Esophagus squamous epithelium (tissue), 5 donors: Measurements from ENCODE around the gene FRMD1. TPM values are rescaled to one million over a fixed set of nuclear protein-coding genes. Genes with fewer than 3 reads are reported as not detected.

ENCODE experiments used
- DNase-seq: peaks from one replicate; lab custom pipeline; 2025; lab: John Stamatoyannopoulos, UW
- H3K27ac ChIP-seq, 4 donors: fragments of 200-600 bp; sonication (generic); one replicate each; pipeline ENCODE4 v1.5.1; 2016 to 2019; ENCODE audit warnings: mild to moderate bottlenecking in 1 of 4
- H3K27me3 ChIP-seq, 4 donors: fragments of 200-600 bp; sonication (generic); 1 replicate in 3 of 4; 2 replicates in 1 of 4; pipeline versions ENCODE4 v1.5.1 to v1.6.0; 2017 to 2021; ENCODE audit warnings: antibody characterized with exemption in 1 of 4
- H3K36me3 ChIP-seq, 3 donors: fragments of 200-600 bp; sonication (generic); one replicate each; pipeline ENCODE4 v1.5.1; 2016 to 2019
- H3K4me1 ChIP-seq, 3 donors: fragments of 200-600 bp; sonication (generic); one replicate each; pipeline ENCODE4 v1.5.1; 2017 to 2019
- H3K4me3 ChIP-seq, 4 donors: fragments of 200-600 bp; sonication (generic); 1 replicate in 3 of 4; 2 replicates in 1 of 4; pipeline ENCODE4 v1.5.1; 2016 to 2019; ENCODE audit warnings: mild to moderate bottlenecking in 2 of 4, moderate library complexity in 1 of 4
- H3K9me3 ChIP-seq, 3 donors: fragments of 200-600 bp; sonication (generic); one replicate each; pipeline ENCODE4 v1.5.1; 2016 to 2019
- CTCF ChIP-seq, 6 experiments: fragments of 450-650 bp in 4 of 6; fragments of 200-600 bp in 2 of 6; sonication (generic) in 2 of 6; IDR thresholded peaks; one replicate each; pipeline ENCODE4 v1.5.1; 2016 to 2019; ENCODE audit warnings: antibody characterized with exemption in 6 of 6, mild to moderate bottlenecking in 4 of 6, moderate library complexity in 4 of 6
- POLR2A ChIP-seq, 4 donors: fragments of 450-650 bp; IDR thresholded peaks; one replicate each; pipeline ENCODE4 v1.6.1; 2017; ENCODE audit warnings: antibody characterized with exemption in 4 of 4, mild to moderate bottlenecking in 4 of 4, moderate library complexity in 3 of 4
- WGBS, 2 donors: methylation state at CpG; one replicate each; pipeline ENCODE4 v1.1.5; 2018; 5-methylcytosine and 5-hydroxymethylcytosine counted together
- intact Hi-C: fragments of 100-400 bp; cut with DNase I; formaldehyde crosslinking; loops from one replicate; pipeline ENCODE4 v1.15.0; 2022
- total RNA-seq, 4 donors: library from RNA; depleted of rRNA; stranded (reverse); fragments of >200 nt; gene quantifications; one replicate each; pipeline ENCODE4 v1.1.0, GENCODE V29; 2016
- donor health status: DM: yes; HTN: yes; CAD: no.

The FRMD1 gene
- total RNA-seq, 4 donors from 2014 or later, result 0.13 to 0.19 TPM; not detected in 2

GRCh38 chr6:168106633-168107005, 27.6 kb upstream of the FRMD1 start:
- no peak overlapping the region for H3K4me3 ChIP-seq
- WGBS, 2 donors, result 64 to 73% methylated on average over 3 of the region's 3 CpGs
- H3K36me3 ChIP-seq, result no peaks in the 10 kb centered on the region
- H3K4me1 ChIP-seq, result peaks cover 0 to 4% (median 1%) of the 10 kb centered on the region in 3 donors
- TF ChIP-seq CTCF (IDR thresholded peaks at IDR 0.05) (no peak), POLR2A (IDR thresholded peaks at IDR 0.05) (no peak)
- intact Hi-C loops, result no loop called here
- no peak overlapping the region for H3K27ac ChIP-seq
- peaks cover 0 to 37% (median 2%) of the 10 kb centered on the region in 4 donors for H3K27me3 ChIP-seq
- no peaks in the 10 kb centered on the region for H3K9me3 ChIP-seq
- DNase-seq, result no peak

- no peak overlapping the region for H3K4me3 ChIP-seq
- WGBS, 2 donors, result 46 to 66% methylated on average over 10 to 12 of the region's 12 CpGs
These were observed 27.0 kb upstream of the FRMD1 start for GRCh38 chr6:168105813-168106632.

GRCh38 chr6:168104636-168105035, 25.6 kb upstream of the FRMD1 start:
- intact Hi-C loops, result no loop called here

More at GRCh38 chr6:168105813-168106632, 27.0 kb upstream of the FRMD1 start:
- no peaks in the 10 kb centered on the region for H3K9me3 ChIP-seq
- H3K4me1 ChIP-seq, result peaks cover 0 to 10% (median 7%) of the 10 kb centered on the region in 3 donors
- TF ChIP-seq POLR2A (IDR thresholded peaks at IDR 0.05) (no peak), CTCF (IDR thresholded peaks at IDR 0.05) (no peak)
- H3K27me3 ChIP-seq, result peaks cover 5 to 43% (median 8%) of the 10 kb centered on the region in 4 donors
- no peak for DNase-seq
- no peak overlapping the region for H3K27ac ChIP-seq
- H3K36me3 ChIP-seq, result no peaks in the 10 kb centered on the region
- intact Hi-C loops, result no loop called here

GRCh38 chr6:168103050-168103830, 24.2 kb upstream of the FRMD1 start:
- H3K36me3 ChIP-seq, result no peaks in the 10 kb centered on the region
- no peaks in the 10 kb centered on the region for H3K9me3 ChIP-seq
- DNase-seq, result no peak
- H3K27ac ChIP-seq, result no peak overlapping the region
- no peak overlapping the region for H3K4me3 ChIP-seq
- peaks cover 0 to 12% (median 7%) of the 10 kb centered on the region in 3 donors for H3K4me1 ChIP-seq
- WGBS, 2 donors, result 72 to 84% methylated on average over 19 of the region's 19 CpGs
- peaks cover 5 to 71% (median 15%) of the 10 kb centered on the region in 4 donors for H3K27me3 ChIP-seq
- TF ChIP-seq CTCF (IDR thresholded peaks at IDR 0.05) (no peak), POLR2A (IDR thresholded peaks at IDR 0.05) (no peak)
- intact Hi-C loops, result no loop called here

More at GRCh38 chr6:168104636-168105035, 25.6 kb upstream of the FRMD1 start:
- H3K4me1 ChIP-seq, result peaks cover 0 to 12% (median 7%) of the 10 kb centered on the region in 3 donors
- H3K9me3 ChIP-seq, result no peaks in the 10 kb centered on the region
- TF ChIP-seq POLR2A (IDR thresholded peaks at IDR 0.05), result no peak
- TF ChIP-seq CTCF (IDR thresholded peaks at IDR 0.05), result no peak
- no peak overlapping the region for H3K4me3 ChIP-seq
- WGBS, 2 donors, result 91 to 96% methylated on average over 10 of the region's 10 CpGs
- no peak overlapping the region for H3K27ac ChIP-seq
- peaks cover 5 to 57% (median 15%) of the 10 kb centered on the region in 4 donors for H3K27me3 ChIP-seq
- no peak for DNase-seq
- H3K36me3 ChIP-seq, result no peaks in the 10 kb centered on the region
